ENCODE results near the gene ETNK1.

GRCh38 chr12:22610131-22610530 lies 14.8 kb upstream of the ETNK1 start:
- no peak for TF ChIP-seq CTCF (IDR thresholded peaks at IDR 0.05)
- no peak for TF ChIP-seq MAX (IDR thresholded peaks at IDR 0.05)
- TF ChIP-seq POLR2A (IDR thresholded peaks at IDR 0.05; ENCODE audit: low read length) = no peak
